Heart left ventricle (tissue), 13 donors: ENCODE results near the gene DOK3.

ENCODE experiments used
- CTCF ChIP-seq, 12 donors: fragments of 200-600 bp; sonication (generic) in 4 of 12; IDR thresholded peaks; one replicate each; pipeline versions ENCODE4 v1.5.0 to v1.8.0; 2018 to 2022; ENCODE audit warnings: antibody characterized with exemption in 12 of 12, mild to moderate bottlenecking in 5 of 12
- POLR2A ChIP-seq, 2 donors: fragments of 450-650 bp; IDR thresholded peaks; one replicate each; pipeline ENCODE4 v1.6.1; 2017; ENCODE audit warnings: antibody characterized with exemption in 2 of 2, mild to moderate bottlenecking in 2 of 2, moderate library complexity in 2 of 2
- donor health status: ischemic (EF 13 %, LVEDD 7.1; RV severe dilation, severe dysfunction).
- donor health status: DM: no; HTN: yes; CAD: no.
- donor health status: DM: no; HTN: no; CAD: no.
- donor health status: ischemic (EF 25% LVEDD 6.9; RV normal size, moderate dysfunction).
- donor health status: ischemic (EF 25% LVEDD 5.7; RV mildly dilated, moderate dysfunction).
- donor health status: ischemic (EF 35%, LVEDD 5.7; RV mildly dilated, moderate dysfunction).
- donor health status: nonischemic (EF 11% LVEDD 7.7; RV severe dilation, severe dysfunction).
- donor health status: DM: yes; HTN: yes; CAD: no.
- donor health status: PGD.
- donor health status: ischemic (EF 29% LVEDD 5.4; RV normal size, mild dysfunction).
- donor health status: nonischemic (EF 23%, LVEDD 6.1; RV moderate dilation, normal function).

GRCh38 chr5:177508837-177509236 lies 789 bp downstream of the DOK3 start:
- TF ChIP-seq CTCF (IDR thresholded peaks at IDR 0.05) = no peak
- no peak for TF ChIP-seq POLR2A (IDR thresholded peaks at IDR 0.05)
